ENCODE measurements around the gene OR1G1.
"Not testable (repeated sequence)": the region's sequence is repeated elsewhere in the genome, so short reads cannot be mapped to it uniquely, and the experiment has no call there.

The OR1G1 gene

DNA sequence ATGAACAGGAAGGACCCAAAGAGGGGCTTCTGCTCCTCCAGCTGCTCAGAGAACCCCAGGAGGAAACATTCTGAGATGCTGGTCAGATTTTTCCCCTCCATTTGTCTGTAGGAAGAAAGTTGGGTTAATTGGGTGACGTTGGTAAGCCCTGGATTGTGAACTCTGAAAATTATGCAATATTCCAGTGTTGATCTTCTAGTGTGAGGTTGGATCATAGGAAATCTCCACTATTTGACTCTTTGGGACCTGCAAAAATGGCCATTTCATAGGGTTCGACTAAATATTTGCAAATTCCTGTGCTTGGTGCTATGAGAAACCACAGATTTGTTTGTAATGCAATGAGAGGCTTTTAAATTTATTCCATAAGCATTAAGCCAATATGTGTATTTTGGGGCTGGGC lies at the start of gene OR1G1:
Gene OR1G1 (minus strand): TSS at position 101 of the 400 bp plus-strand sequence. CDS start 0 bp downstream, at position 101.
- DNase-seq (ENCODE audit: extremely low read depth in 1 of 2, low read depth in 1 of 2), result no peak

DNA sequence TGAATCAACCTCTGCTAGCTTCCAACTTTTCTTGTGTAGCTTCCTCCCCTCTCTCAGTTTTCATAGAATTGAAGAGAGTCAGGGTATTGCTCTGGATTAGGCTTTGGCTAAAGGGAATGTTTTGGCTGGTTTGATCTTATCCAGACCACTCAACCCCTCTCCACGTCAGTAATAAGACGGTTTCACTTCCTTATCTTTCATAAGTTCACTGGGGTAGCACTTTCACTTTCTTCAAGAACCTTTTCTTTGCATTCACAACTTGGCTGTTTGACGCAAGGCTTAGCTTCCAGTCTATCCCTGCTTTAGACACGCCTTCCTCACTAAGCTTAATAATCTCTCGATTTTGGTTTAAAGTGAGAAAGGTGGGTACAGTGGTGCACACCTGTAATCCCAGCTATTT lies 40.2 kb upstream of the OR1G1 start:
- no peak for DNase-seq (ENCODE audit: extremely low read depth in 1 of 2, low read depth in 1 of 2)

DNA sequence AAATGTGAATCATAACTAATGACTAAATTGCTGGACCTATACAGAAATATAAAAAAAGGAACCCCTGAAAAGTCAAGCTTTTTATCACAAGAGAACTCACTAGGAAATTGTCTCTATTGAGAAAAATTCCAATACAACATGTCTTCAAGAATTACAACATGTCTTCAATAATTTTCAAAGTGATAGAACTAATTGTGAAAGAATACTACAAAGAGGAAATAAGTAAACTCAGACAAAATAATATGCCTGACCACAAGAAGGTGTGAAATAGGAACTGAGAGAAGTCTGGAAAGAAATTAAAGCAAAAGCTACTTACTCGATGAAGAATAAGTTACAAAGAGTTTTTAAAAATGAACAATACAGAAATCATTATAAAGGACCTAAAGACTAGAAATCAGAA lies 29.9 kb upstream of the OR1G1 start:
- DNase-seq (ENCODE audit: extremely low read depth in 1 of 2, low read depth in 1 of 2), result no peak

DNA sequence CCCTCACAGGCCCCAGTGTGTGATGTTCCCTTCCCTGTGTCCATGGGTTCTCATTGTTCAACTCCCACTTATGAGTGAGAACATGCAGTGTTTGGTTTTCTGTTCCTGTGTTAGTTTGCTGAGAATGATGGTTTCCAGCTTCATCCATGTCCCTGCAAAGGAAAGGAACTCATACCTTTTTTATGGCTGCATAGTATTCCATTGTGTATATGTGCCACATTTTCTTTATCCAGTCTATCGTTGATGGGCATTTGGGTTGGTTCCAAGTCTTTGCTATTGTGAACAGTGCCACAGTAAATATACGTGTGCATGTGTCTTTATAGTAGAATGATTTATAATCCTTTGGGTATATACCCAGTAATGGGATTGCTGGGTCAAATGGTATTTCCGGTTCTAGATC lies 10.1 kb upstream of the OR1G1 start:
- not testable (repeated sequence) for DNase-seq (ENCODE audit: extremely low read depth in 1 of 2, low read depth in 1 of 2)

DNA sequence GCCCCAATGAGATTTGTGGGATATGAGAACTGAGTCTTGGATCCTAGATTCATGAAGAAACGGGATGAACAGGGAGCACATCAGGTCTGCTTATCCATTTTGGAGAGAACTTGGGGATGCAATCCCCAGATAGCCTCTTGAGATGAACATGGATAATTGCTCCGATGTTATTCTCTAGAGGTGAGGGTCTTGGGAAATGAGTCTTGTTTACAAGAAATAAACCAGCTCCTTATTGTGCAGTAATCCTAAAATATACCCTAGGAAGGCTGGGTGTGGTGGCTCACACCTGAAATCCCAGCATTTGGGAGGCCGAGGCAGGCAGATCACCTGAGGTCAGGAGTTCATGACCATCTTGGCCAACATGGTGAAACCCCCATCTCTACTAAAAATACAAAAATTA lies 23.0 kb downstream of the OR1G1 start, which contains the start of gene OR1D2:
Gene OR1D2 (minus strand): TSS at position 101 of the 400 bp plus-strand sequence. CDS start 11,426 bp downstream, outside the sequence.
- no peak for DNase-seq (ENCODE audit: extremely low read depth in 1 of 2, low read depth in 1 of 2)
